Osteoblast (primary cell): ENCODE results near the gene APBB1. TPM values are rescaled to one million over a fixed set of nuclear protein-coding genes. Genes with fewer than 3 reads are reported as not detected.

Source experiments
- DNase-seq: peaks from one replicate; pipeline ENCODE4 v3.0.0; 2011; ENCODE audit warnings: low spot score, mixed read lengths; ENCODE audit not compliant: insufficient read length; ENCODE audit errors: missing footprints
- H2AFZ ChIP-seq: 2 replicates; pipeline ENCODE4 v1.6.0; 2011; ENCODE audit warnings: mild to moderate bottlenecking, low read length
- H3K27ac ChIP-seq: 2 replicates; pipeline ENCODE4 v1.5.1; 2011; ENCODE audit warnings: mild to moderate bottlenecking, low read depth, low read length, moderate library complexity
- H3K27me3 ChIP-seq: 2 replicates; pipeline ENCODE4 v1.6.0; 2012; ENCODE audit warnings: mild to moderate bottlenecking, control low read depth, inconsistent platforms, low read length, moderate library complexity; ENCODE audit not compliant: insufficient read depth
- H3K36me3 ChIP-seq: 2 replicates; pipeline ENCODE4 v1.5.1; 2011; ENCODE audit warnings: mild to moderate bottlenecking, low read length, control low read depth, moderate library complexity; ENCODE audit not compliant: insufficient read depth
- H3K4me1 ChIP-seq: 2 replicates; pipeline ENCODE4 v1.5.1; 2011; ENCODE audit warnings: mild to moderate bottlenecking, low read length, control low read depth, moderate library complexity; ENCODE audit not compliant: insufficient read depth
- H3K4me2 ChIP-seq: 2 replicates; pipeline ENCODE4 v1.6.0; 2011; ENCODE audit warnings: mild to moderate bottlenecking, low read length; ENCODE audit not compliant: insufficient read depth
- H3K4me3 ChIP-seq: fragments of 200-600 bp; sonication (generic); 3 replicates; pipeline ENCODE4 v1.5.1; 2012; ENCODE audit warnings: mild to moderate bottlenecking, low read length, inconsistent platforms; ENCODE audit not compliant: insufficient read depth
- H3K79me2 ChIP-seq: 2 replicates; pipeline ENCODE4 v1.6.0; 2012; ENCODE audit warnings: mild to moderate bottlenecking, low read length, control low read depth, inconsistent platforms; ENCODE audit not compliant: insufficient read depth
- H3K9me3 ChIP-seq: 2 replicates; pipeline ENCODE4 v1.5.1; 2011; ENCODE audit warnings: low read depth, low read length, control low read depth
- H4K20me1 ChIP-seq: 2 replicates; pipeline ENCODE4 v1.6.0; 2012; ENCODE audit warnings: mild to moderate bottlenecking, low read length, control low read depth; ENCODE audit not compliant: insufficient read depth
- CTCF ChIP-seq: IDR thresholded peaks from 2 replicates; pipeline ENCODE4 v1.5.1; 2011; ENCODE audit warnings: mild to moderate bottlenecking, low read depth, low read length, moderate library complexity; ENCODE audit errors: extremely low read depth
- total RNA-seq: library from RNA; depleted of rRNA; stranded (reverse); fragments of >200 nt; gene quantifications from 2 replicates; pipeline ENCODE4 v1.2.3, GENCODE V29; 2012

Gene APBB1
- total RNA-seq, 1 donor: 45.6 TPM

- Histone ChIP-seq H2AFZ (no peak overlapping the region), H3K4me3 (no peak overlapping the region), H3K27ac (no peak overlapping the region), H3K4me2 (no peak overlapping the region), H3K36me3 (peaks cover 9% of the 10 kb centered on the region), H4K20me1 (peaks cover 40% of the 10 kb centered on the region), H3K27me3 (no peaks in the 10 kb centered on the region), H3K4me1 (peaks cover 3% of the 10 kb centered on the region), H3K9me3 (no peaks in the 10 kb centered on the region), H3K79me2 (peaks cover 22% of the 10 kb centered on the region)
- DNase-seq: no peak
- no peak for TF ChIP-seq CTCF
Observed at GRCh38 chr11:6413791-6414201, 5.1 kb downstream of the APBB1 start.

- TF ChIP-seq CTCF: no peak
- H3K4me2 ChIP-seq: no peak overlapping the region
- H3K36me3 ChIP-seq: peaks cover 9% of the 10 kb centered on the region
- no peaks in the 10 kb centered on the region for H3K9me3 ChIP-seq
- peaks cover 16% of the 10 kb centered on the region for H3K79me2 ChIP-seq
- no peak overlapping the region for H3K4me3 ChIP-seq
- no peak overlapping the region for H3K27ac ChIP-seq
- H4K20me1 ChIP-seq: peaks cover 38% of the 10 kb centered on the region
- no peaks in the 10 kb centered on the region for H3K27me3 ChIP-seq
- DNase-seq: no peak
- H3K4me1 ChIP-seq: no peaks in the 10 kb centered on the region
- no peak overlapping the region for H2AFZ ChIP-seq
Observed at GRCh38 chr11:6411594-6412031, 7.3 kb downstream of the APBB1 start.

GRCh38 chr11:6410695-6411430, 8.0 kb downstream of the APBB1 start:
- H3K27ac ChIP-seq: no peak overlapping the region
- no peak for TF ChIP-seq CTCF
- no peak overlapping the region for H3K4me2 ChIP-seq
- no peaks in the 10 kb centered on the region for H3K9me3 ChIP-seq
- DNase-seq: no peak
- H3K36me3 ChIP-seq: peaks cover 9% of the 10 kb centered on the region
- H3K27me3 ChIP-seq: no peaks in the 10 kb centered on the region
- peaks cover 16% of the 10 kb centered on the region for H3K79me2 ChIP-seq
- H3K4me1 ChIP-seq: no peaks in the 10 kb centered on the region
- H4K20me1 ChIP-seq: peaks cover 36% of the 10 kb centered on the region
- H2AFZ ChIP-seq: no peak overlapping the region
- no peak overlapping the region for H3K4me3 ChIP-seq

- peaks cover 9% of the 10 kb centered on the region for H3K36me3 ChIP-seq
- H3K4me3 ChIP-seq: no peak overlapping the region
- peaks cover 27% of the 10 kb centered on the region for H4K20me1 ChIP-seq
- no peaks in the 10 kb centered on the region for H3K79me2 ChIP-seq
- no peak overlapping the region for H3K4me2 ChIP-seq
- no peak overlapping the region for H3K27ac ChIP-seq
- no peak for DNase-seq
- no peaks in the 10 kb centered on the region for H3K9me3 ChIP-seq
- no peaks in the 10 kb centered on the region for H3K27me3 ChIP-seq
- H3K4me1 ChIP-seq: no peaks in the 10 kb centered on the region
- TF ChIP-seq CTCF: no peak
- H2AFZ ChIP-seq: no peak overlapping the region
Observed at GRCh38 chr11:6406370-6406769, 12.5 kb downstream of the APBB1 start.
